HG02884 (cell line): Measurements from ENCODE around the gene OXA1L.
"Not testable (repeated sequence)": the region's sequence is repeated elsewhere in the genome, so short reads cannot be mapped to it uniquely, and the experiment has no call there.

ENCODE experiments used
- ATAC-seq: cut with Tn5 transposase; IDR thresholded peaks from one replicate; pipeline ENCODE4 v1.9.1; 2021; ENCODE audit warnings: mild to moderate bottlenecking, moderate library complexity; ENCODE audit not compliant: unreplicated experiment

The OXA1L gene

GRCh38 chr14:22767323-22767589, 768 bp downstream of the OXA1L start:
- peak; percentile 34 for ATAC-seq

GRCh38 chr14:22768947-22769346, 2.5 kb downstream of the OXA1L start:
- no peak for ATAC-seq

- ATAC-seq, result no peak
Observed at GRCh38 chr14:22769369-22769768, 2.9 kb downstream of the OXA1L start.

GRCh38 chr14:22770481-22771187, 4.1 kb downstream of the OXA1L start:
- ATAC-seq, result no peak

- ATAC-seq, result no peak
Observed at GRCh38 chr14:22772725-22773124, 6.2 kb downstream of the OXA1L start.

- no peak for ATAC-seq
Observed at GRCh38 chr14:22773162-22774010, 6.9 kb downstream of the OXA1L start.

GRCh38 chr14:22774011-22774706, 7.7 kb downstream of the OXA1L start:
- ATAC-seq, result no peak

GRCh38 chr14:22776215-22776614, 9.7 kb downstream of the OXA1L start:
- ATAC-seq, result no peak

GRCh38 chr14:22776849-22777248, 10.4 kb downstream of the OXA1L start:
- ATAC-seq, result not testable (repeated sequence)

GRCh38 chr14:22778084-22778483, 11.6 kb downstream of the OXA1L start:
- ATAC-seq, result no peak

GRCh38 chr14:22780105-22780679, 13.7 kb downstream of the OXA1L start:
- ATAC-seq, result no peak

GRCh38 chr14:22780941-22781300, 14.4 kb downstream of the OXA1L start:
- no peak for ATAC-seq

- ATAC-seq, result no peak
Observed at GRCh38 chr14:22781301-22781991, 15.0 kb downstream of the OXA1L start.

GRCh38 chr14:22786685-22787084, 20.2 kb downstream of the OXA1L start:
- no peak for ATAC-seq

- ATAC-seq, result no peak
Observed at GRCh38 chr14:22791301-22791700, 24.8 kb downstream of the OXA1L start.

GRCh38 chr14:22792158-22792557, 25.7 kb downstream of the OXA1L start:
- ATAC-seq, result no peak

GRCh38 chr14:22793550-22793949, 27.1 kb downstream of the OXA1L start:
- not testable (repeated sequence) for ATAC-seq

GRCh38 chr14:22793976-22794375, 27.5 kb downstream of the OXA1L start:
- ATAC-seq, result no peak

- ATAC-seq, result peak; percentile 56
Observed at GRCh38 chr14:22794551-22794951, 28.1 kb downstream of the OXA1L start.

GRCh38 chr14:22796087-22796707, 29.7 kb downstream of the OXA1L start:
- peak; percentile 51 for ATAC-seq
